Peyer's patch (tissue), 4 donors: Measurements from ENCODE around the gene GGPS1.

ENCODE experiments used
- POLR2A ChIP-seq, 2 donors: fragments of 450-650 bp; IDR thresholded peaks; one replicate each; pipeline ENCODE4 v1.5.1; 2017; ENCODE audit warnings: antibody characterized with exemption in 2 of 2, mild to moderate bottlenecking in 2 of 2, moderate library complexity in 2 of 2
- TF ChIP-seq, protein P1 (sequence below), 6 experiments: fragments of 450-650 bp in 4 of 6; fragments of 200-600 bp in 2 of 6; sonication (generic) in 1 of 6; IDR thresholded peaks; one replicate each; pipeline ENCODE4 v1.5.1; 2017 to 2019; ENCODE audit warnings: antibody characterized with exemption in 6 of 6, mild to moderate bottlenecking in 3 of 6, moderate library complexity in 1 of 6

DNA sequence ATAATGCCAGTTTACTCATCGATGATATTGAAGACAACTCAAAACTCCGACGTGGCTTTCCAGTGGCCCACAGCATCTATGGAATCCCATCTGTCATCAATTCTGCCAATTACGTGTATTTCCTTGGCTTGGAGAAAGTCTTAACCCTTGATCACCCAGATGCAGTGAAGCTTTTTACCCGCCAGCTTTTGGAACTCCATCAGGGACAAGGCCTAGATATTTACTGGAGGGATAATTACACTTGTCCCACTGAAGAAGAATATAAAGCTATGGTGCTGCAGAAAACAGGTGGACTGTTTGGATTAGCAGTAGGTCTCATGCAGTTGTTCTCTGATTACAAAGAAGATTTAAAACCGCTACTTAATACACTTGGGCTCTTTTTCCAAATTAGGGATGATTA is 13.7 kb downstream of the GGPS1 start:
- TF ChIP-seq, protein P1, sequence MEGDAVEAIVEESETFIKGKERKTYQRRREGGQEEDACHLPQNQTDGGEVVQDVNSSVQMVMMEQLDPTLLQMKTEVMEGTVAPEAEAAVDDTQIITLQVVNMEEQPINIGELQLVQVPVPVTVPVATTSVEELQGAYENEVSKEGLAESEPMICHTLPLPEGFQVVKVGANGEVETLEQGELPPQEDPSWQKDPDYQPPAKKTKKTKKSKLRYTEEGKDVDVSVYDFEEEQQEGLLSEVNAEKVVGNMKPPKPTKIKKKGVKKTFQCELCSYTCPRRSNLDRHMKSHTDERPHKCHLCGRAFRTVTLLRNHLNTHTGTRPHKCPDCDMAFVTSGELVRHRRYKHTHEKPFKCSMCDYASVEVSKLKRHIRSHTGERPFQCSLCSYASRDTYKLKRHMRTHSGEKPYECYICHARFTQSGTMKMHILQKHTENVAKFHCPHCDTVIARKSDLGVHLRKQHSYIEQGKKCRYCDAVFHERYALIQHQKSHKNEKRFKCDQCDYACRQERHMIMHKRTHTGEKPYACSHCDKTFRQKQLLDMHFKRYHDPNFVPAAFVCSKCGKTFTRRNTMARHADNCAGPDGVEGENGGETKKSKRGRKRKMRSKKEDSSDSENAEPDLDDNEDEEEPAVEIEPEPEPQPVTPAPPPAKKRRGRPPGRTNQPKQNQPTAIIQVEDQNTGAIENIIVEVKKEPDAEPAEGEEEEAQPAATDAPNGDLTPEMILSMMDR (IDR thresholded peaks at IDR 0.05) = no peak
- TF ChIP-seq POLR2A (IDR thresholded peaks at IDR 0.05) = no peak
